GM21423 (cell line): Measurements from ENCODE around the gene ANO4.

Experiments
- ATAC-seq: cut with Tn5 transposase; IDR thresholded peaks from one replicate; pipeline ENCODE4 v1.9.1; 2021; ENCODE audit warnings: mild to moderate bottlenecking, moderate library complexity; ENCODE audit not compliant: unreplicated experiment

ANO4 gene

DNA sequence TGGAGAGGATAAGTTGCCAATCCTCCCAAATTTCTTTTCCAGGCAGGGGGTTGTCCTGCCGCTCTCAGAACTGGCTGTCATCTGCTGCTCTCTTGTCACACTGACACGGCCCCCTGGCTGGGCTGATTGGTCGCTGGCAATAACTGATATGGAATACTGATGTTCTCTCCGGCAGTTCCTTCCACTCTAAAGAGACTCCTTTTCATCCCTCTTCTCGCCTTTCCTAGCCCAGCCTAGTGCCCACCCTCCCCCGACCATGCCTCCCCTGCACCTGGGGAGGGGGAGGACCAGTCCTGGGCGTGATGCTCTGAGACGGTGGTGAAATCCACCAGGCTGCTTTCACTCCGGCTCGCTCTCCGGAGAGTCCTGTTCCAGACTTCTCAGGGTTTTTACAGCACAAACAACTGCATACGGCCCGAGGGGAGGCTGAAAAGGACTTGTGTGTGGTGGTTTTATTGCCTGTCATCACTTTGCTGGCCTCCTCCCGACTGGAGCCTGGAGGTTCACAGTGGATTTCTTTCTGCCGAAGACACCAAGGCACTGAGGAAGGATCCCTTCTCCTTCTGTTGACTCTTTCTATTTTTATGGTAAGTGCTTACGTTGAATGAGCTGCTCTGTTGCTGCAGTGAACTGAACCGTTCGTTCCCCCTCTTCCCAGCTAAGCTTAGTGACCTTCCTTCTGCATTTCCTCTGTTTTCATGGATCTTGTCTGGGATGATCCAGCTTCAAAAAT is at the start of gene ANO4:
ANO4 (plus strand) TSS at position 336 of the 733 bp plus-strand sequence. CDS start 107,010 bp downstream, outside the sequence.
- no peak for ATAC-seq

DNA sequence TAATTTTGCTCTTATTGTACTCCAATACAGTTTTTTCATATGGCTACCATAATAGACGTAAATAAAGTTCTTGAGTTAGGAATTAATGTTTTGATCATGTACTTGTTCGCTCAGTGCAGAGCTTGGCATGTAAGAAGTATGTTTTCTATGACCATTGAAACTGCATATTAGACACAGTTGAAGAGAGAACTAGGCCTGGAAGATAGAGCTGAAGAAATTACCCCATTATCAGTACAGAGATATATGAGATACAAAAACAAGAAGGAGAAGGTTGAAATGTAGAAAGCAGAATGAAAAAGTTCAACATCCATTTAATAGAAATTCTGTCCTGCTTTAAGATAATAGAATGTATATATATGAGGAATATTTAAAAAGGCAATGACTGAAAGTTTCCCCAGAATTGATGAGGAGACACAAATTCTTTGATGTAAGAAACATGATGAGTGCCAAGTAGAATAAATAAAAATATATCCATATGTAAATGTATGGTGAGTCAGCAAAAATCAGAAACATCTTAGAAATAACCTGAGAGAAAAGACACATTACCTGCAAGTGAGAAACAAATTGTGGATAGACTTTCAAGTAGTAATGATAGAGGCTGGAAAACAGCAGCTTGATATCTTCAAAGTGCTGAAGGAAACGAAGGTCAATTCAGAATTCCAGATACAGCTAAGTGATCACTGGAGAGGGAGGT is 49.1 kb upstream of the ANO4 start:
- ATAC-seq: no peak

DNA sequence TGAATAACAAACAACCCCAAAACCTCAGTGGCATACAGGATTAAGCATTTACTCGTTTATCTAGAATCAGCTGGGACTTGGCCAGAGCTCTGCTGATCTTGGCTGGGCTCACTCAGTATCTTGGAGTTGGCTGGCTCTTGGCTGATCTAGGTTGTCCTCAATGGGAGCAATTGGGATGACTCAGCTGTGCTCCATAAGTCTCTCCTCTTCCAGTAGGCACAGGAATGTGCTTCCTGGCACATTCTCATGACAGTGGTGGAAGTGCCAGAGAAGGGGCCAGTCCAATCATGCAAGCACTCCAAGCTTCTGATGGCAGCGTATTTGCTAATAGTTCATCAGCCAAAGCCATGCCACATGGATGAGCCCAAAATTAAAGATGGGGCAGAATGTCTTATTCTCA is 41.7 kb upstream of the ANO4 start:
- no peak for ATAC-seq

DNA sequence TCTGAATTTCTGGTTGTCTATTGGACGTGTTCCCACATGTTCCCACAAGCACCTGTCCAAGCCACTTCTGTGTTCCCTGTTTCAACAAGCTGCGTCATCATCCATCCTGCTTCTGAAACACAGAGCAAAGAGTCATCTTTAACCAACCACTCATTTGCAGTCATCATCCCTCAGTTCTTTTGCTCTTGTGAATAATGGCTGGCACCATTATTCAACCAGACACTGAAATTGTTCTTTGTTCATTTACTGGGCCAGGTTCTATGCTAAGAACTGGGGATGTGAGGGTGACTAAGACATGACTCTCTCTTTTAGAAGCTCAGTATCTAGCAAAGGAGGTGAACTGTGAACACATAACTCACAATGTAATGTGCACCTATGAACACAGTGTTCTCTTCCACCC is 40.7 kb upstream of the ANO4 start:
- ATAC-seq: no peak

DNA sequence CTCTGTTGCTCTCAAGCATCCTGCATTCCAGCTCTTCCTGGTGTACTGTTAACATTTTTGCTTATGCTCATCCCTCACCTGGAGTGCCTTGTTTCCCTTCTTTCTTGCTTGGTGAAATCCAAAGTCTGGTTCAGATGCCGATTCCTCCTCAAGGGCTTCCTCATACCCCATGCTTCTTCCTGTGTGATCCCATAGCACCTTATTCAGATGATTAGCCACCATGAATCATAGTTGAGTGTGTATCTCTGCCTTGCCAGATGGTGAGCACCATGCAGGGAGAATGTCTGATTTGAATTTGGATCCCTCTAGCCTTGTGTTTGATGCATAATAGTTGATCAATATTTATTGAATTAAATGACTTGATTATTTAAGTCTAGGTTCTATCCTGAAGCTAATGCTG is 39.4 kb upstream of the ANO4 start:
- no peak for ATAC-seq

DNA sequence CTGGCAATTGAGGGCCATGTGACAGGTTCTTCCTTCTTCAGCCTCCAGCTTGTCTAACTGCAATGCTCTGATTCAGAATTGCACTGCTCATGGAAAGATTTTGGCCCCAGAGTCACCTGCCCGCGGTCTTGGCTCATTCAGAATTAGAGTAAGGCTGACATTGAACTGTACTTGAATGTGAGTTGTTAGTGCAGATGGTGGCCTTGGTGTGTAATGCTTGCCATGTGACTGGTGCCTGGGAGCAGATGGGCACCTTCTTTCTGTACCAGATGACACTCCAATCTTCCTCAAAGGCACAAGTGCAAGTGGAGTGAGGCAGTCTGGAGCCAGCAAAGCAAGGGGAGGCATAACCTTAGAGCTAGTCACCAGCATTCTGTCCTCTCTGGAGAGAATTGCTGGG is 36.5 kb upstream of the ANO4 start:
- no peak for ATAC-seq

DNA sequence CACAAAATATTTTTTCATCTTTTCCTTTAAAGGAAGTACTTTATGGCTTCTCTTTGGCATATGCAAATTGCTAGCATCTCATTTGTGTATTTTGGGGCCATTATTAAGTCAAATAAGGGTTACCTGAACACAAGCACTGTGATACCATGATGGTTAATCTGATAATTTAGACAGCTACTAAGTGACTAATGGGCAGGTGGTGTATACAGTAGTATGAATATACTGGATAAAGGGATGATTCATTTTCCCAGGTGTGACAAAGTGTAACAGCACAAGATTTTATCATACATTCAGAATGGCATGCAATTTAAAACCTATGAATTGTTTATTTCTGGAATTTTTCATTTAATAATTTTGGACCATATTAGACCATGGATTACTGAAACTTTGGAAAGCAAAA is 27.2 kb upstream of the ANO4 start:
- ATAC-seq: no peak

DNA sequence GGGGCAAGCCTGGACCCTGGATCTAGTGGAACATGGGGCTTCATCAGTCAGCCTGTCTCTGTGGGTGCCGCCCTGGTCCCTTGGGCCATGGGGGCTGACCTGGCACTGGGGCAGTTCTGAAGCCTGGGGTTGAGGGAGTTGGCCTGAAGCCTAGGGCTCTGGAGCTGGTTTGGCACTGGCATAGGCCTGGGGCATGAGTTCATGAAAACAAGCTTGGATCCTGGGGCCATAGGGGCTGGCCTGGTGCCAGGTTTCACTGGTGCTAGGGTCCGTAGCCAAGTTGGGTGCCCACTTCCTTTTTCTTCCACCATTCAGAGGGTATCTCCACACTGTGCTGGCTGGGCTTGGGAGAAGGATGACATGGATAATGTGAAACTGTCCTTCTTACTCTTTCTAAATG is 26.6 kb upstream of the ANO4 start:
- no peak for ATAC-seq

DNA sequence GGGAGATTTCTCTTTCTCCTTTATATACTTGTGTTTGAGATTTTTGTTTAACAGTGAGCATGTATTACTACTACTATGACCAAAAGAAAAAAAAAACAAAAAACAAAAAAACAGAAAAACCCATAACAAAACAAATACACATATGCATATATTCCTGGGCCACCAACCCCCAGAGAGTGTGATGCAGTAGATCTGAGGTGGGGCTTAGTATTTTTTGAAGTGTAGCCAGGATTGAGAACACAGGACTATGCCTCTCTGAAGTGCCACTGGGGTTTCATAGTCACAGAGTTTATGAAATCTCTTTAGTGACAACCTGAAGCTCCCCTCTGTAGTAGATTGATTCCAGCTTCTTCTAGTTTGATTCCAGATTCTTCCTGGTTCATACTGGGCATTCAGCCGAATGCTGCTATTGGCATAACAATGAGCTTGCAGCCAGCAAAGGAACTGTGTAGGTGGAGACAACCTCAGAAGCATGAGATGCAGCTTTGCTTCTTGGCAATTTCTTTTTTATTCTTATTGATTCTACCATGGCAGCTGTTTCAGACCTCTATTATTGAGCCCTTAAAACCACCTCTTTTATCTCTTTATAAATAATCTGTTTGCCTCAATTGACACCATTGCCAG is 15.5 kb upstream of the ANO4 start:
- ATAC-seq: no peak

DNA sequence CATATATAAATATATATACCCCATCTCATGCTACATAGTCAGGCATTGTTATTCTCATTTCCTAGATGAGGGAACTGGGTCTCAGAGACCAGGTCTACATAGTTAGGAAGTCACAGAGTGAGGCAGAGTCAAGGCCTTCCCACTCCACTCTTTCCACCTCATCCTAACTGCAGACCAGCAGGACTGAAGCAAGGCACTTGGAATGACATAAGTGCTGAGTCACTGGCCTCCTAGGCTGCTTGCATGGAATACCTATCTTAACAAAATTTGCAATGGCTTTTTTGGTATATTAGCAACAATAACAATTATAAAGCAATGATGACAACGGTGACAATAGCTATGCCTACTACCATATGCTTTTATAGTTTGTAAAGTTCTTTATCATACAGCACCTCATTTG is 5.4 kb upstream of the ANO4 start:
- no peak for ATAC-seq

DNA sequence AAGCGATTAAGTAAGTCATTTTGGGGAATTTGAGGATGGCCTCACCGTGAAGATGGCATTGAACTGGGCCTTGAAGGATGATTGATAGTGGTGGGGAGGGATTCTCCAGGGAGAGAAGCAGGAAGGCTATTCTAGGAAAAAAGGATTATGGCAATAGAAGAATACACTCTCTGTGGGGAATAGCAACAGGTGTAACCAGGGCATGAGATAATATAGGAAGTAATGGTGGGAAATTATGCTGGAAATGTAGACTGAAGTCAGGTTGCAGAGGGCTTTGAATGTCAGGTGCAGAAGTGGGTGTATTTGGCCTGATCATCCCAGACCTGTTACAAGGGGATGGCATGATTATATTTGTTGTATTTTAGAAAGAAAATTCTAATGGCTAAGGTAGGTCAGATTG is 4.6 kb upstream of the ANO4 start:
- no peak for ATAC-seq

DNA sequence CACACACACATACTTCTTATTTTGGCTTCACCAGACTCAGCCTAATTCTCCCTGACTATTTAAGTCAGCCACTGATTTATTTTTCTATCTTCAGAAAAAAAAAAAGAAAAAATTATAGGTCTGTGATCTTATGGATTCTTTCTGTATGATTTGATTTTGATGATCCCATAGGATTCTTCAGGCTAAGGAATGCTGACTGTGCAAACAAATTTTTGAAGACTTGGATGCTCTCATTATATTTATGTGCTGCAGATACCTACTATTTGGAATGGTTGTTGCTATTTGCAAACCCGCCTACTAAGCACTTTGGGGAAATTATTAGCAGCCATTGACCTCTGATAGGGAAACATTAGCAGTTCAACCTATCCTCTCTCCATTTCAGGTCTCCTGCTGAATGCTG is 4.0 kb upstream of the ANO4 start:
- no peak for ATAC-seq

DNA sequence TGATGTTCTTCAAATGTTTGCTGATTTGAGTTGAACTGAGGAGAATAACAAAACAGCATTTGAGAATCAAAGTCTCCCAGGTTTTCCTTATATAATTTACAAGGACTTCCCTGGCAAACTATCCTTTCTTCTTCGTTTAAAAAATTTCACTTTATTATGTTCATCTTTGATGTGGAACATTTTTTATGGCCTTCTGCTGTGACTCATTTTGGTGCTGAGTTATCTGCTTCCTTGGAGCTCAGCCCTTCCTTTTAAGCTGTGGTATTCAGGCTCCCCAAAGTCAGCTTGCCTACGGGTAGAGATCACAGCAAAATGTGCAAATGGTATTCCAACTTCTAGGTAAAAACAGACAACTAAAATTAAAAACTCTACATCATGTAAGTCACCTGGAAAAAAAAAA is 1.4 kb upstream of the ANO4 start:
- ATAC-seq: no peak

DNA sequence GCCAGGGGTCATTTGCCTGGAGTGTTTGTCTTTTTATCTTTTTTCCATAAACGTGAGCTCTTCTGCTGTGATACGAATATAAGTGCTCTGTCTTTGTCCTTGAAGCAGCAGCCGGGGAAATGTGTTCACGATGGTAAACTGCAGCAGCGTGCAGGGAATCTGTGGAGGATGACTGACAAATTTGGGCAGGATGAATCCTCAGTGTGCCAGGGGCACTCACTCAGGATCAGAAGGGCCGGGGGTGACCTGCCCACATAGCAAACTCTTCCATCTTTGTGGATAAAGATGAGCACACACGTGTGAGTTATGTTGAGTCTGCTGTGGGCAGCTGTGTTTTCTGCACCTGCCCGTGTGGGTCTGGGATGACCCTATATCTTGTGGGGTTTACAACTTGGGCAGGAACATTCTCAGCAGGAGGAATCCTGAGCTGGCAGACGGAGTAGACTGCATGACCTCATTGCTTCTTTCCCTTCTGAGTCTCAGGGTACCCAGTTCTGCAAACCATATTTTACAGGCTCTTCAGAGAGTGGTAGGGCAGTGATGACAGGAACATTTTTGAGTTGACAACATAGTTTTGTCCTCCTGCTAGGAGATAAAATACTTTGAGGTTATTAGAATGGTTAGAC is 711 bp downstream of the ANO4 start:
- no peak for ATAC-seq

DNA sequence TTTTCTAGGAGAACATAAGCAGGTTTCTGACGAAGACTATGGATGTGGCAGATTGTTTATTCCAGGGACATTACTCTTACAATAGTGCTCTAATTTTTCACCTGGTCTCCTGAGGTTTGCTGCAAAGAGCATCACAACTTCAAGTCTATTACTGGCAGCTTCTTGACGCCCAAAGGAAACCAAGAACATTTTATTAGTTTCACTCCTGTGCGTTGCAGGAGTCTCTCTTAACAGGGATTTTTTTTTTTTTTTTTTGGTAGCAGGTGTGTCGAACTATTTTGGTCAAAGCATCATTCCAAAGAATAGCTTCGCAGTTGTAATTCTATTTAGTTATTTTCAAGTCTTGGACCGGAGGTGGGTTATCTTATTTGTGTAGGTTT is 1.2 kb downstream of the ANO4 start:
- ATAC-seq: no peak

DNA sequence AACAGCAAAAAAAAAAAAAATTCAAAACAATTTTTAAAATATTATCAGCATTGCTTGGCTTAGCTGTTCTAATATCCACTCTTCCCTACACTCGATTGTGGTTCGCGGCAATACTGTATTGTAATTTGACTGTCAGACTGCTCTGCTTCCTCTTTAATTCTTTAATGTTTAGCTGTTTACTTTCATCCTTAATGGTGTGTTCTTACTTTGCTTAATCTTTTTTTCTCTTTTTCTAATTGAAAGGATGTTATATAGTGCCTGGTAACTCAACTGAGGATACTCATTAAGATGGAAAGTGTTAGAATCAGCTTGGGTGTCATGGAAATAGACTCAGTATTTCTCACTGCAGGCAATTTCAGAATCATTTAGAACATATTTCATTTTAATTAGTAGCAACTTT is 2.0 kb downstream of the ANO4 start:
- no peak for ATAC-seq

DNA sequence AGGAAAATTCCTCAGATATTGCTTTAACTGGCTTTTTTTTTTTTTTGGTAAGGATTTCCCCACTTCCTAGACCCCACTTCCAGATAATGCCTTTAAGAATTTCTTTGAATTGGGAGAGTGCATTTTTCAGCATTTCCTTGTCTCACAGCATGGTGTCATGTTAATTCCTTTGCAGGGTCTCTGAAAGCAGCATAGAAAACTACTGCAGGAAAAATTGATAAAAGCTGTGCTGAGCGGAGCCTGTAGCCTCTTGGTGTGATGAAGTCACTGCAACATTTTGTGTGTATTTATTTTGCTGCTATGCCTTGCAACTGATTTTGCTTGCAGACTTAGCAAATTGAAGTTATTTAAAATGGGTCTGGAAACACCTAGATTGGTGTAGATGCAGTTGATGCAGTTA is 2.7 kb downstream of the ANO4 start:
- no peak for ATAC-seq

DNA sequence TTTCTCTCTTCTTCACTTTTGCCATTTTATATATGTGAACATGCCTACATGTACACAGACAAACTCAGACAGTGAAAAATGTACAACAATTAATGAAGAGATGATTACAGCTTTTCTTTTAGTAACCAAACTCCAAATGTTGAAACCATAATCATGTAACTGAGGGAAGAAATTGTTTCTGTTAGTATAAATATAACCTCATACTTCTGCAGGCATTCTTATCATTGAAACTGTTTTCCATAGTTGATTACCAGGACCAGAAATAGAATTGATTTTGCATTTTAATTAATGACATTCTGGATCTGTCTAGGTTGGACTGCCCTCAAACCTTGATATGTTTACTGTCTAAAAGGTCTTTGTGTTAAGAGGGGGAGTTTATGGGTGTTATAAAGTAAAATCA is 3.2 kb downstream of the ANO4 start:
- no peak for ATAC-seq

DNA sequence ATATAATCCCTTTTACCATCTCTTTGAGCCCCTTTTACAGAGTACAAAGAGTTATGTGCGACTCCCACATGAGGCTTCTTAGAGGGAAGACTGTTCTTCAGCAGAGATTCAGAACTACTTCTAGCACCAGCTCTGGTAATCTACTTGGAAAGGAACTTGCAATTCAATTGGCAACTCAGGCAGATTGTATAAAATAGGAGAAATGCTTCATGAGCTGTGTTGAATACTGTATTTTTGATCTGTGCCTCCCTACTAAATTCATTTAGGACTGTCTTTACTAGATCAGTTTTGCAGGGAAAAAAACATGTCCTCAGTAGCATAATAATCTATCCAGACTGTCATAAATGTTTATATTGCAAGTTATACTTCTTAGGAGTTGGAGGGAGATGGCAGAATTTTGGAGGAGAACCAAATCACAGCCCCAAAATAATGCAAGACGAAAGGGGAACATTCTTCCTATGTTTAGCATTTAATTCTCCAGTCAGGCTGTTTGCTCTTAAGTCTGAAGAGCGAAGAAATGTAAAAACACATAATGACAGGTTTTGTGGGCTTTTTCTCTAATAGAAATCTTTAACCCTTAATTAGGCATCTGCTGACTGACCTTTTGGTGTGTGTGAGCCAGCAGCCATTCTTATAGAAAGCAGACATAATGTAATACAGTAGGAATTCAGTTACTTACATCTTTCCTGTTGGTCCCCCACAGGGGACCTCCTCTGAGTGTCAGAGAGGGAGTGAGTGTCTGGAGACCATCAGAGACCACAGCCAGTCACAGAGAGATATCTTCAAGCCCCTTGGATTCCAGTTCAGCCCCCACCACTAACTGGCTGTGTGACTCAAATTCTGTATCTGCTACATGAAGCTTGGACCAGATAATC is 3.9 kb downstream of the ANO4 start:
- ATAC-seq: no peak

DNA sequence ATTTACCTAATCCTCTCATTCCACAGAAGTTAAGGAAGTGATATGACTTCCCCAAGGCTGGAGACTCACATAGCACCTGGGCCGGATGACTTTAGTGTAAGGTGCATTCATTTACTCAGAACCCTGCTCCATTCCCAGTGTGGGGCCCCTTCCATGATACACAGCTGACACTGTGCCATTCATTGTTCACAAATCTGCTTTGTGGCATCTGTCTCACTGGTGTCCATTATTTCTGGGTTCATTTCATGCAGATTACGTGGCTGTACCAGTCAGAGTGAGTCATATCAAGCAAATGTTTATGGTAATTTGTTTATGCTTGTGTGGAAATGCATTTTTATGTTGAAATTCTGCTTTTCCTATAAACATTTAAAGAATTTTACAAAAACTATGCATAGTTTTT is 5.2 kb downstream of the ANO4 start:
- ATAC-seq: no peak

DNA sequence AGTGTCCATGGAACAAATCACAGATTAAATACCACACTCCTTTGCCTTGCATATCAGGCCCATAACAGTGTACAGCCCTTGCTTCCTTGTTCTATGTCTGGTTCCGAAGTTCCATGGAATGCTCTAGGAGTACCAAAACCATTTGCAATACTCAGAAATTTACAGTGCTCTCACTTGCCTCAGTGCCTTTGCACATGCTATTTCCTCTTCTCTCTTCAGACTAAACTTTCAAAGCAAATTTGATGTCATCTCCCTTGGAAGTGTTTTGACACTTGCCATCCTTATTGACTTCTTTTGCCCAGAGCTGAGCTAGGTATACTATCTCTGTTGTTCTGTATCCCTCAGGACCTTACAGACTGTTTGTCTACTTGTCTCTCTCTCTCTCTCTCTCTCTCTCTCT is 6.1 kb downstream of the ANO4 start:
- no peak for ATAC-seq
